ENCODE results near the gene FPR2.
"Not testable (repeated sequence)": the region's sequence is repeated elsewhere in the genome, so short reads cannot be mapped to it uniquely, and the experiment has no call there.

FPR2 gene

DNA sequence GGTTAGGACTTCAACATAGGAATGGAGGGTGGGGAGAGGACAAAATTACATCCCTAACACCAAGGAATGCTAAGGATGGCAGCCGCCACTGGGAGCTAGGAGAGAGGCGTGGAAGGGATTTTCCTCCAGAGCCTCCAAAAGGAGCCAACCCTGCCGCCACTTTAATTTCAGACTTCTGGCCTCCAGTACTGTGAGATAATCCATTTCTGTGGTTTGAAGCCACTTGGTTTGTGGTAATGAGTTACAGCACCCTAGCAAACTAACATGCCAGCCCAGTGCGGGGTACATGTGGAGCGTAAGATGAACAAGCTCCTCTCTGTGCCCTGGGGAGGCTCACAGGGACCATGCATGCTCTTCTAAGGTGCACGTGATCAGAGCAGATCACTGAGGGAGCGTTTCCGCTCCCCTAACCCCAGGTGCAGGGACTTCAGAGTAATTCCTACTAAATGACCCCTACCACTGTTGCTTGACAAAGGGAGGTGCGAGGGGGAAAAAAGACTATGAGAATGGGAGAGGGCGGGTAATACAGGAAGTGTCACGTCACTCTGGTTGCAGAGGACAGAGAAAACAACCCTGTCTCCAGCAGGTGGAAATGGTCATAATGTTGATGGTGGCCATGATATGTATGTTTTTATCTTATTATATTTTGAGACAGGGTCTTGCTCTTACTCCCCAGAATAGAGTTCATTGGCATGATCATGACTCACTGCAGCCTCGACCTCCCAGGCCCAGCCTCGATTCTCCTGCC, 21.3 kb upstream of the FPR2 start:
- no peak for DNase-seq (ENCODE audit: low read depth in 2 of 2)

GRCh38 chr19:51740356-51740755, 20.6 kb upstream of the FPR2 start:
- no peak for DNase-seq (ENCODE audit: low read depth in 2 of 2)

DNA sequence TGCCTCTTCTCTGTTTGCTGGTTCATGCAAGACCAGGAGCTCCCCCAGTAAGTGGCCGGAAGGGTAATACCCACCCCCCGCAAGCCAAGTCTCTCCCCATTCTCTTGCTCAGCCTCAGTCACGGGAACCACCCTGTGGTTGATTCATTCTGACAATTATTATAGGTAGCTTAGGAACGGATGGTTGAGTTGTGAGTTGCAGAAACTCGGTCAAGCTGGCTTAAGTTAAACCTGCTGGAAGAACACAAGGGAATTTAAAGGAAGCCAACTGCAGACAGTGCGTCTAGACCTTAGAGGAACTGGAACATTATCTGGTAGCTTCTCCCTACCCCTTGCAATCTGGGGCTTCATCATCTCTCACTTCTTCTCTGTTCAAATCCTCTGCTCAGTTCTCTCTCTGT, 18.2 kb upstream of the FPR2 start:
- no peak for DNase-seq (ENCODE audit: low read depth in 2 of 2)

DNA sequence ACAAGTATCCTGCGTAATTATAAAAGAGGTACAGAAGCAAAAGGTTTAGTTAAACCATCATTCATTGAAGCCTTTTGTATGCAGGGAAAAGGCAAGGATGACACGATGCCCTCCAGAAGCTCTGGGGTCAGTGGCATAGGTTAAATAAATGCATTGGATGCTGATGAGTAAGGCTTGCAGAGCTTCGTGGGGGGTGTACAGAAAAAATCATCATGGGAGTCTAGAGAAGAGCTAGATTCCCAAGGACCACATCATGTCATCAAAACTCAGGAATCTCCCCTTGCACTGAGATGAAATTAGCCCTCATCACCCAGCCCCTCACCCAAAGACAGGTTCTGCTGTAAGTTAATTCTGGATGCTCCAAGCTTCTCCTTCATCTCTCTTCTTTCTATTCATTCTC, 17.6 kb upstream of the FPR2 start:
- no peak for DNase-seq (ENCODE audit: low read depth in 2 of 2)

DNA sequence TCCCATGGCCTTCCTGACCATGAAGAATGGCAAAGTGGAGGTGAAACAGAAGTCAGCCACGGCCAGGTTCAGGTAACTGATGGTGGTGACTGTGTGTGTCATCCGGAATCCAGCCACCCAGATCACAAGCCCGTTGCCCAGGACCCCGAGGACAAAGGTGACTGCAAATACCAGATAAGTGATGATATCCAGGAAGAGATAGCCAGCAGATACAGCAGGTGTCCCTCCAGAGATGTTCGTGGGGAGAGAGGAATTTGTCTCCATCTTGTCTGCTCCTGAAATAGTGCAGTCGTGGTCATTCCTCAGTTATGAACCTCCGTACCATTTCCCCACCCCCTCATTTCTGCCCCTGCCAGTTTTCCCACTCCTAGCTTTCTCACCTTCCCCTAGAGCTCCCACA, 14.2 kb upstream of the FPR2 start:
- DNase-seq (ENCODE audit: low read depth in 2 of 2), result no peak

- DNase-seq (ENCODE audit: low read depth in 2 of 2), result no peak
Observed at GRCh38 chr19:51749979-51750378, 11.0 kb upstream of the FPR2 start.

- no peak for DNase-seq (ENCODE audit: low read depth in 2 of 2)
Observed at GRCh38 chr19:51750400-51751094, 10.4 kb upstream of the FPR2 start.

- no peak for DNase-seq (ENCODE audit: low read depth in 2 of 2)
Observed at GRCh38 chr19:51751655-51752054, 9.3 kb upstream of the FPR2 start, which contains the start of gene FPR1. FPR1 (minus strand) TSS chr19:51751878; CDS start chr19:51746994, 4,884 bp downstream.

- DNase-seq (ENCODE audit: low read depth in 2 of 2), result no peak
Observed at GRCh38 chr19:51754109-51754508, 6.9 kb upstream of the FPR2 start.

GRCh38 chr19:51754770-51755169, 6.2 kb upstream of the FPR2 start:
- DNase-seq (ENCODE audit: low read depth in 2 of 2), result no peak

DNA sequence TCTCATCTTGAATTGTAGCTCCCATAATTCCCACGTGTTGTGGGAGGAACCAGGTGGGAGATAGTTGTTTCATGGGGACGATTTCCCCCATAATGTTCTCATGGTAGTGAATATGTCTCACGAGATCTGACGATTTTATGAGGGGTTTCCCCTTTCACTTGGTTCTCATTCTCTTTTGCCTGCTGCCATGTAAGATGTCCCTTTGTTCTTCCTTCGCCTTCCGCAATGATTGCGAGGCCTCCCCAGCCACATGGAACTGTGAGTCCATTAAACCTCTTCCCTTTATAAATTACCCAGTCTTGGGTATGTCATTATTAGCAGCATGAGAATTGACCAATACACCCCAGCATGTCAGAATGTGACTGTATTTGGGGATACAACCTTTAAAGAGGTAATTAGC, 5.4 kb upstream of the FPR2 start:
- DNase-seq (ENCODE audit: low read depth in 2 of 2), result no peak

DNA sequence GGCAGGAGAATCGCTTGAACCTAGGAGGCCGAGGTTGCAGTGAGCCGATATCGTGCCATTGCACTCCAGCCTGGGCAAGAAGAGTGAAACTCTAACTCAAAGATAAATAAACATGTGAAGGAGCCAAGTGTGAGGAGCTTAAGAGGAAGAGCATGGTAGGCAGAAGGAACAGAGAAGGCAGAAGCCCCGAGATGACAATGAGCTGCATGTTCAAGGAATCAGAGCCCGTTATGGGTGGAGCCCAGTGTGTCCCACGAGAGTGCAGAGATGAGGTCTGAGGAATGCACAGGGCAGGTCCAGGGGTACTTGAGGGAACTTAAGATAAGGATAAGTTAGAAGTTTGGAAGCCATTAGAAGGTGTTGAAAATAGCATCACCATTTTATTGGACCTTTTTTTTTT, 716 bp downstream of the FPR2 start:
- no peak for DNase-seq (ENCODE audit: low read depth in 2 of 2)

GRCh38 chr19:51765086-51765485, 4.1 kb downstream of the FPR2 start:
- DNase-seq (ENCODE audit: low read depth in 2 of 2), result no peak

DNA sequence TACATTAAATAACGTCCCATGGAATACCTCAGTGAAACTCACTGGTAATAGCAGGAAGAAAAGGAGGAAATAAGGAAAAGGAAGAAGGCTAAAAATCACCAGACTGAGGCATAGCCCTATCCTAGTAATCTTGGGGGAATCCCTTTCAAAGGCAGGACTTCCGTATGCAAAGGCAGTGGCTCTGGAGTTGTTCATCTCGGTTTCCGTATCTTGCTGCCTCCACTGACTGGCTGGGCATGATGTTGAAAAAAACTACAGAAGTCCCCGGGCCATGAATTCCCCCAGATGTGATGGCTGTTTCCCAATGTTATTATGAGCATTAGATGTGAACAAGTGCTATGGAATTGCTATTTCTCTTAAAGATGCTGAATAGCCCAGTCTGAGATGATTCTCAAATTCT, 5.5 kb downstream of the FPR2 start:
- no peak for DNase-seq (ENCODE audit: low read depth in 2 of 2)

GRCh38 chr19:51771376-51772130, 10.6 kb downstream of the FPR2 start:
- no peak for DNase-seq (ENCODE audit: low read depth in 2 of 2)

DNA sequence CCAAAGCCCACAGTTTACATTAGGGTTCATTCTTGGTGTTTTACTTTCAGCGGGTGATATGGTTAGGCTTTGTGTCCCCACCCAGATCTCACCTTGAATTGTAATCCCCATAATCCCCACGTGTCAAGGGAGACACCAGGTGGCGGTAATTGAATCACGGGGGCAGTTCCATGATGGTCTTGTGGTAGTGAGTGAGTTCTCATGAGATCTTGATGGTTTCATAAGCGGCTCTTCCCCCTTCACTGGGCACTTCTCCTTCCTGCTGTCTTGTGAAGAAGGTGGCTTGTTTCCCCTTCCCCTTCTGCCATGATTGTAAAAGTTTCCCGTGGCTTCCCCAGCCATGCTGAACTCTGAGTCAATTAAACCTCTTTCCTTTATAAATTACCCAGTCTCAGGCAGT, 12.0 kb downstream of the FPR2 start:
- DNase-seq (ENCODE audit: low read depth in 2 of 2), result no peak

DNA sequence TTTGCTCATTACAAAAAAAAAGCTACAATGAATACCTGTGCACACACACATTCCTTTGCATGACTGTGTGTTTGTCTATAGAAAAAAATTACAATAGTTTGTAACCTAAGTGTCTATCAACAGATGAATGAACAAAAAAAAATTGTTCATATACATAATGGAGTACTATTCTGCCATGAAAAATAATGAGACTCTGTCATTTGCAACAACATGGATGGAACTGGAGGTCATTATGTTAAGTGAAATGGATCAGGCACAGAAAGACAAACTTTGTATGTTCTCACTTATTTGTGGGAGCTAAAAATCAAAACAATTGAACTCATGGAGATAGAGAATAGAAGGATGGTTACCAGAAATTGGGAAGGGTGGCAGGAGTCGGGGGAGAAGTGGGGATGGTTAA, 15.6 kb downstream of the FPR2 start:
- DNase-seq (ENCODE audit: low read depth in 2 of 2), result not testable (repeated sequence)

GRCh38 chr19:51777570-51778462, 16.8 kb downstream of the FPR2 start:
- DNase-seq (ENCODE audit: low read depth in 2 of 2), result no peak

GRCh38 chr19:51779181-51779580, 18.2 kb downstream of the FPR2 start:
- no peak for DNase-seq (ENCODE audit: low read depth in 2 of 2)

DNA sequence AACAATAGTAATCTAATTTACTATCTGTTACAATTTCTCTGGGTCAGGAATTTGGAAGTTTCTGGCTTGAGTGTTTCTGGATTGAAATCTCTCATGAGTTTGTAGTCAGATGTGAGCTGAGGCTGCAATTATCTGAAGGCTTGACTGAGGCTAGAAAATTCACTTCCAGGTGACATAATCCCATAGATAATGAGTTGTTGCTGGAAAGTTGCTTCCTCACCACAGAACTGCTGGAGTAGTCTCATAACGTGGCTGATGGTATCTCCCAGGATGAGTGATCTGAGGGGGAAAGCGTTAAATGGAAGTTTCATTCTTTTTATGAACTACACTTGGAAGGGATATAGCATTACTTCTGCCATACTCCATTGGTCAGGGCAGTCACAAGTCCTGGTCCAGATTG, 18.7 kb downstream of the FPR2 start:
- DNase-seq (ENCODE audit: low read depth in 2 of 2), result no peak

DNA sequence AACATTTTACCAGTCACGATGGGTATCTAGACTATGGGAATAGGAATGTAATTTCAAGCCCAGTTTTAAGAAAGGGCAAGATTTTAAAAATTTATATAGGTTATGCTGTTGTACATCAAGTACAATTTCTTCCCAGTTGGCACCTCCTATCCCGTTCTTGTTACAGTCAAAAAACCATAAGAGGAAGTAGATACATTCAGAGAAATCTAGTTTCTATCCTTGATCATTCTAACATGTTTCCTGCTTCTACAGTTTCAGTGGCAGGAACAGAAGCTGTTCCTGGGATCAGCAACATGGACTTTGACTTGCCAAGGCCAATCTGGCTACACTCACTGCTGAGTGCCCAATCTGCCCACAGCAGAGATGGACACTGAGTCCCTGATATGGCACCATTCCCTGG, 19.3 kb downstream of the FPR2 start:
- no peak for DNase-seq (ENCODE audit: low read depth in 2 of 2)

GRCh38 chr19:51781999-51782398, 21.0 kb downstream of the FPR2 start:
- no peak for DNase-seq (ENCODE audit: low read depth in 2 of 2)

Measured in stimulated activated CD8-positive, alpha-beta memory T cell treated with anti-CD3 and anti-CD28 coated beads, Interleukin-15, amount 100 ng/mL, for 4 hours (primary cell).